ENCODE data around the gene PDZD8. TPM values are rescaled to one million over a fixed set of nuclear protein-coding genes. Genes with fewer than 3 reads are reported as not detected.

The PDZD8 gene
- total RNA-seq, 1 experiment from 2014 or later = 16.0 TPM

DNA sequence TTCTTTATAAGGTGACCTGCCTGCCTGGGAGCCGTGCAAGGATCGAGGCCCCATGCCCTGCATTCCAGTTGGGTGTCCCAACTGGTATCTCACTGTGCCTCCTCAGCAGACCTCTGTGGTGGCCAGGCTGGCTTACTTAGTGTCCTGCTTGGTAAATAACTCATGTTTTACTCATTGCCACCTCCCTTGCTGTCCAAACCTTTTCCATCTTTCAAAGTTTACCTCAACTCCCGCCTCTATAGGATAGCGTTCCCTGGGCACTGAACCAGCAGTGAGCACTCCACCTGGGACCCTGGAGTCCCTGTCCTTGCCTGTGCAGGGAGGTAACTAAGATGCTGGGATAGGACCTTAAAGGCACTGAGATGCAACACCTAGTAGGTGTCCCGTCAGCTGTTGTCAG, 100.7 kb downstream of the PDZD8 start:
- no TSS peak for BruUV-seq (replicated peaks)
- Histone ChIP-seq H3K27me3 (ENCODE audit: insufficient read depth, low read depth) (no peaks in the 10 kb centered on the region), H3K36me3 (ENCODE audit: low read depth) (no peaks in the 10 kb centered on the region), H3K4me1 (replicated peaks; ENCODE audit: insufficient read depth) (peaks cover 12% of the 10 kb centered on the region; the same call in 1 of the 2 replicates), H3K27ac (no peak overlapping the region), H3K4me2 (no peak overlapping the region), H3K79me2 (ENCODE audit: low read depth) (no peaks in the 10 kb centered on the region), H4K20me1 (ENCODE audit: insufficient read depth) (no peaks in the 10 kb centered on the region), H3F3A (ENCODE audit: insufficient read depth, low read depth) (no peaks in the 10 kb centered on the region), H3K9me3 (ENCODE audit: insufficient read depth, low read depth) (no peaks in the 10 kb centered on the region), H3K9me2 (ENCODE audit: insufficient read depth) (no peaks in the 10 kb centered on the region), H3K4me3 (no peak overlapping the region), H2AFZ (no peak overlapping the region)
- intact Hi-C loops (cut with micrococcal nuclease; ENCODE audit: unreplicated experiment) = no loop called here
- no peak for TF ChIP-seq EZH2 (IDR thresholded peaks at IDR 0.05; ENCODE audit: low read depth)
- TF ChIP-seq, protein P1, sequence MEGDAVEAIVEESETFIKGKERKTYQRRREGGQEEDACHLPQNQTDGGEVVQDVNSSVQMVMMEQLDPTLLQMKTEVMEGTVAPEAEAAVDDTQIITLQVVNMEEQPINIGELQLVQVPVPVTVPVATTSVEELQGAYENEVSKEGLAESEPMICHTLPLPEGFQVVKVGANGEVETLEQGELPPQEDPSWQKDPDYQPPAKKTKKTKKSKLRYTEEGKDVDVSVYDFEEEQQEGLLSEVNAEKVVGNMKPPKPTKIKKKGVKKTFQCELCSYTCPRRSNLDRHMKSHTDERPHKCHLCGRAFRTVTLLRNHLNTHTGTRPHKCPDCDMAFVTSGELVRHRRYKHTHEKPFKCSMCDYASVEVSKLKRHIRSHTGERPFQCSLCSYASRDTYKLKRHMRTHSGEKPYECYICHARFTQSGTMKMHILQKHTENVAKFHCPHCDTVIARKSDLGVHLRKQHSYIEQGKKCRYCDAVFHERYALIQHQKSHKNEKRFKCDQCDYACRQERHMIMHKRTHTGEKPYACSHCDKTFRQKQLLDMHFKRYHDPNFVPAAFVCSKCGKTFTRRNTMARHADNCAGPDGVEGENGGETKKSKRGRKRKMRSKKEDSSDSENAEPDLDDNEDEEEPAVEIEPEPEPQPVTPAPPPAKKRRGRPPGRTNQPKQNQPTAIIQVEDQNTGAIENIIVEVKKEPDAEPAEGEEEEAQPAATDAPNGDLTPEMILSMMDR (conservative IDR thresholded peaks at IDR 0.05) = no peak
- POLR2A ChIA-PET (ENCODE audit: unreplicated experiment) = no interaction called here
- CTCF ChIA-PET = no interaction called here
- no peak for DNase-seq

DNA sequence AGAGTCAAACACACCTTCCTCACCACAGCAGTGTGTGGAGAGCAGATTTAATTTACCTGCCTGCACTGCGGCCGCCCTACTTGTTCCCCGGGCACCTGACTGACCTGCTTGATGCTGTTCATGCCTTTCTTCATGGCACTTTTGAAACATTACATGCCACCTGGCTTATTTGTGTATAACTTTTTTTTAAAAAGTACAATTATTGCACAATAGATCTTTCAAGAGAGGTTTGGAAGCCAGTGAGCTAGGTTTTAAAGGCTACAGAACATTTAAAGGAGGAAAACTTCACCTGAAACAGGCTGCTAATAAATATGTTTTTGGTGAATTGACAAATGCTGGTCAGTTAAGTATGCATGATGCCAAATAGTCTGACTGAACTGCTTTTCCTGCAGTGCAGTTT, 101.3 kb downstream of the PDZD8 start:
- no peaks in the 10 kb centered on the region for H3F3A ChIP-seq (ENCODE audit: insufficient read depth, low read depth)
- H3K9me2 ChIP-seq (ENCODE audit: insufficient read depth) = no peaks in the 10 kb centered on the region
- DNase-seq = no peak
- H3K79me2 ChIP-seq (ENCODE audit: low read depth) = no peaks in the 10 kb centered on the region
- H3K27me3 ChIP-seq (ENCODE audit: insufficient read depth, low read depth) = no peaks in the 10 kb centered on the region
- no peak overlapping the region for H2AFZ ChIP-seq
- H3K4me2 ChIP-seq = no peak overlapping the region
- POLR2A ChIA-PET (ENCODE audit: unreplicated experiment) = no interaction called here
- no peaks in the 10 kb centered on the region for H3K36me3 ChIP-seq (ENCODE audit: low read depth)
- BruUV-seq (replicated peaks) = no TSS peak
- CTCF ChIA-PET = interaction anchor here (1.1 kb wide), 1 partner anchor 169 kb away, joined by 3 read pairs; no protein-coding TSS in a partner anchor
- H3K27ac ChIP-seq = no peak overlapping the region
- intact Hi-C loops (cut with micrococcal nuclease; ENCODE audit: unreplicated experiment) = no loop called here
- TF ChIP-seq, protein P1 (conservative IDR thresholded peaks at IDR 0.05) = no peak
- no peak for TF ChIP-seq EZH2 (IDR thresholded peaks at IDR 0.05; ENCODE audit: low read depth)
- no peak overlapping the region for H3K4me3 ChIP-seq
- no peaks in the 10 kb centered on the region for H4K20me1 ChIP-seq (ENCODE audit: insufficient read depth)
- H3K9me3 ChIP-seq (ENCODE audit: insufficient read depth, low read depth) = no peaks in the 10 kb centered on the region
- H3K4me1 ChIP-seq (replicated peaks; ENCODE audit: insufficient read depth) = peaks cover 12% of the 10 kb centered on the region; the same call in 1 of the 2 replicates

GRCh38 chr10:117272195-117273076, 102.8 kb downstream of the PDZD8 start:
- Histone ChIP-seq H3K4me2 (no peak overlapping the region), H2AFZ (no peak overlapping the region), H3K4me1 (replicated peaks; ENCODE audit: insufficient read depth) (peaks cover 12% of the 10 kb centered on the region; the same call in 1 of the 2 replicates), H3K9me2 (ENCODE audit: insufficient read depth) (no peaks in the 10 kb centered on the region), H3K79me2 (ENCODE audit: low read depth) (no peaks in the 10 kb centered on the region), H3F3A (ENCODE audit: insufficient read depth, low read depth) (no peaks in the 10 kb centered on the region), H3K4me3 (no peak overlapping the region), H3K27me3 (ENCODE audit: insufficient read depth, low read depth) (no peaks in the 10 kb centered on the region), H4K20me1 (ENCODE audit: insufficient read depth) (no peaks in the 10 kb centered on the region), H3K27ac (no peak overlapping the region), H3K36me3 (ENCODE audit: low read depth) (no peaks in the 10 kb centered on the region), H3K9me3 (ENCODE audit: insufficient read depth, low read depth) (no peaks in the 10 kb centered on the region)
- DNase-seq = no peak
- TF ChIP-seq, protein P1 (conservative IDR thresholded peaks at IDR 0.05) = no peak
- TF ChIP-seq EZH2 (IDR thresholded peaks at IDR 0.05; ENCODE audit: low read depth) = no peak
- ChIA-PET CTCF (interaction anchor here (1.1 kb wide), 1 partner anchor 171 kb away, joined by 3 read pairs; no protein-coding TSS in a partner anchor), POLR2A (ENCODE audit: unreplicated experiment) (no interaction called here)
- intact Hi-C loops (cut with micrococcal nuclease; ENCODE audit: unreplicated experiment) = no loop called here
- no TSS peak for BruUV-seq (replicated peaks)
